Stomach (tissue), 9 donors: ENCODE results near the gene LRRC71. TPM values are rescaled to one million over a fixed set of nuclear protein-coding genes. Genes with fewer than 3 reads are reported as not detected.
A peak's percentile ranks its signal among the peaks of the same experiment; 100 is the strongest.
"Not testable (repeated sequence)": the region's sequence is repeated elsewhere in the genome, so short reads cannot be mapped to it uniquely, and the experiment has no call there.

ENCODE experiments used
- DNase-seq, 2 donors: peaks; one replicate each; pipeline versions ENCODE4 v3.0.0 to v3.0.0-alpha.2; 2013 to 2019
- H3K27ac ChIP-seq, 5 donors: fragments of 200-600 bp in 4 of 5; sonication (generic) in 4 of 5; one replicate each; pipeline ENCODE4 v1.5.1; 2013 to 2019; ENCODE audit warnings: mild to moderate bottlenecking in 1 of 5, moderate library complexity in 1 of 5
- H3K27me3 ChIP-seq, 3 donors: fragments of 200-600 bp; sonication (generic); one replicate each; pipeline ENCODE4 v1.5.1; 2017 to 2019; ENCODE audit warnings: mixed run types in 1 of 3
- H3K36me3 ChIP-seq, 4 donors: fragments of 200-600 bp; sonication (generic); 1 replicate in 3 of 4; 2 replicates in 1 of 4; pipeline ENCODE4 v1.5.1; 2016 to 2019
- H3K4me1 ChIP-seq, 4 donors: fragments of 200-600 bp; sonication (generic); one replicate each; pipeline ENCODE4 v1.5.1; 2016 to 2019
- H3K4me3 ChIP-seq, 4 donors: fragments of 200-600 bp; sonication (generic) in 3 of 4; one replicate each; pipeline ENCODE4 v1.5.1; 2016 to 2019; ENCODE audit warnings: mild to moderate bottlenecking in 1 of 4
- H3K9me3 ChIP-seq, 4 donors: fragments of 200-600 bp; sonication (generic); one replicate each; pipeline ENCODE4 v1.5.1; 2016 to 2019
- CTCF ChIP-seq, 7 experiments: fragments of 450-650 bp in 4 of 7; fragments of 200-600 bp in 3 of 7; sonication (generic) in 3 of 7; IDR thresholded peaks; one replicate each; pipeline ENCODE4 v1.5.1; 2016 to 2019; ENCODE audit warnings: antibody characterized with exemption in 7 of 7, control low read depth in 2 of 7, mild to moderate bottlenecking in 1 of 7
- EP300 ChIP-seq: sonication (generic); formaldehyde crosslinking; IDR thresholded peaks from one replicate; pipeline ENCODE4 v1.6.1; 2017; ENCODE audit warnings: antibody characterized with exemption
- POLR2A ChIP-seq, 4 donors: fragments of 450-650 bp; IDR thresholded peaks; one replicate each; pipeline ENCODE4 v1.6.1; 2016; ENCODE audit warnings: antibody characterized with exemption in 4 of 4, control low read depth in 2 of 4, mild to moderate bottlenecking in 1 of 4, moderate library complexity in 1 of 4
- POLR2AphosphoS5 ChIP-seq, 3 donors: sonication (generic); formaldehyde crosslinking; IDR thresholded peaks; one replicate each; pipeline ENCODE4 v1.6.1; 2016; ENCODE audit warnings: antibody characterized with exemption in 3 of 3
- WGBS, 5 donors: extraction: QIAGEN DNeasy Blood & Tissue Kit in 3 of 5; methylation state at CpG; one replicate each; pipeline versions ENCODE4 v1.1.5 to v1.1.7; 2013 to 2018; 5-methylcytosine and 5-hydroxymethylcytosine counted together
- intact Hi-C: fragments of 100-400 bp; cut with DNase I; formaldehyde crosslinking; loops from one replicate; pipeline ENCODE4 v1.15.1; 2023; ENCODE audit warnings: low total_unique reads
- polyA plus RNA-seq, 3 donors: library from polyadenylated mRNA; stranded (reverse); fragments of 200-250 nt; gene quantifications; one replicate each; pipeline ENCODE4 v1.2.3, GENCODE V29; 2013
- total RNA-seq, 5 donors: library from RNA; depleted of rRNA; stranded (reverse); fragments of >200 nt; gene quantifications; one replicate each; pipeline versions ENCODE4 v1.1.0 to v1.2.3, GENCODE V29; 2014 to 2016
- donor health status: healthy with polysubstance abuse.
- donor health status: Bipolar disorder and iron deficiency.
- donor health status: healthy.

Gene LRRC71
- total and polyA plus RNA-seq, 8 donors = 0.61 to 2.2 TPM; not detected in 6

- DNase-seq = no peak
- H3K36me3 ChIP-seq = no peaks in the 10 kb centered on the region
- H3K27me3 ChIP-seq = peaks cover 23 to 98% (median 90%) of the 10 kb centered on the region in 3 donors
- no peak for TF ChIP-seq POLR2A (IDR thresholded peaks at IDR 0.05)
- no peak for TF ChIP-seq EP300
- no peak for TF ChIP-seq POLR2AphosphoS5 (IDR thresholded peaks at IDR 0.05)
- TF ChIP-seq CTCF (IDR thresholded peaks at IDR 0.05) = no peak
- no peak overlapping the region for H3K4me3 ChIP-seq
- H3K9me3 ChIP-seq = no peaks in the 10 kb centered on the region
- intact Hi-C loops = loop anchor here (10.0 kb wide), 1 partner anchor 150 kb away; no protein-coding TSS in a partner anchor
- 32 to 40% (median 35%) methylated on average over 18 to 22 of the region's 22 CpGs for WGBS, 5 donors
- no peak overlapping the region for H3K27ac ChIP-seq
- peaks cover 30 to 41% (median 35%) of the 10 kb centered on the region in 4 donors for H3K4me1 ChIP-seq
These were observed 4.2 kb downstream of the LRRC71 start for GRCh38 chr1:156924478-156925153.

- no peaks in the 10 kb centered on the region for H3K9me3 ChIP-seq
- H3K27ac ChIP-seq = no peak overlapping the region
- no peak for DNase-seq
- no peaks in the 10 kb centered on the region for H3K36me3 ChIP-seq
- H3K4me3 ChIP-seq = no peak overlapping the region
- 80 to 89% (median 86%) methylated on average over 4 to 5 of the region's 5 CpGs for WGBS, 5 donors
- intact Hi-C loops = loop anchor here (10.0 kb wide), 1 partner anchor 149 kb away; no protein-coding TSS in a partner anchor
- peaks cover 23 to 97% (median 88%) of the 10 kb centered on the region in 3 donors for H3K27me3 ChIP-seq
- TF ChIP-seq CTCF (IDR thresholded peaks at IDR 0.05) (no peak), POLR2A (IDR thresholded peaks at IDR 0.05) (no peak), POLR2AphosphoS5 (IDR thresholded peaks at IDR 0.05) (no peak)
- H3K4me1 ChIP-seq = peaks cover 25 to 35% (median 29%) of the 10 kb centered on the region in 4 donors
These were observed 5.0 kb downstream of the LRRC71 start for GRCh38 chr1:156925154-156926010.

GRCh38 chr1:156926175-156926574 lies 5.7 kb downstream of the LRRC71 start:
- no peak for TF ChIP-seq POLR2AphosphoS5 (IDR thresholded peaks at IDR 0.05)
- TF ChIP-seq POLR2A (IDR thresholded peaks at IDR 0.05) = no peak
- no peak for TF ChIP-seq CTCF (IDR thresholded peaks at IDR 0.05)
- no peak for TF ChIP-seq EP300
- Histone ChIP-seq H3K27me3 (peaks cover 17 to 95% (median 81%) of the 10 kb centered on the region in 3 donors), H3K27ac (no peak overlapping the region), H3K36me3 (no peaks in the 10 kb centered on the region), H3K4me3 (no peak overlapping the region), H3K9me3 (no peaks in the 10 kb centered on the region), H3K4me1 (peaks cover 19 to 33% (median 25%) of the 10 kb centered on the region in 4 donors)
- WGBS, 5 donors = 23 to 46% (median 32%) methylated on average over 2 to 3 of the region's 3 CpGs
- intact Hi-C loops = loop anchor here (10.0 kb wide), 1 partner anchor 149 kb away; no protein-coding TSS in a partner anchor
- DNase-seq = peak; percentile 59 to 74

GRCh38 chr1:156926695-156927094 lies 6.3 kb downstream of the LRRC71 start:
- not testable (repeated sequence) for DNase-seq, H3K36me3 ChIP-seq

More at GRCh38 chr1:156926695-156927094, 6.3 kb downstream of the LRRC71 start:
- H3K27me3 ChIP-seq = peaks cover 17 to 90% (median 76%) of the 10 kb centered on the region in 3 donors
- H3K9me3 ChIP-seq, H3K27ac ChIP-seq, H3K4me3 ChIP-seq: not testable (repeated sequence)
- WGBS, 5 donors = 80 to 88% (median 83%) methylated on average over 6 of the region's 6 CpGs
- peaks cover 19 to 38% (median 27%) of the 10 kb centered on the region in 4 donors for H3K4me1 ChIP-seq
- intact Hi-C loops = loop anchor here (10.0 kb wide), 1 partner anchor 148 kb away; no protein-coding TSS in a partner anchor
